22Rv1 (cell line): ENCODE measurements around the gene BACH1.

ENCODE experiments used
- H3K27ac ChIP-seq: fragments of 450-650 bp; 2 replicates; pipeline ENCODE4 v1.5.1; 2017
- CTCF ChIP-seq: fragments of 450-650 bp; IDR thresholded peaks from 2 replicates; pipeline ENCODE4 v1.5.1; 2017; ENCODE audit warnings: mild to moderate bottlenecking
- ZFX ChIP-seq: fragments of 450-650 bp; IDR thresholded peaks from 2 replicates; pipeline ENCODE4 v1.6.1; 2017; ENCODE audit warnings: antibody characterized with exemption, borderline replicate concordance

BACH1 gene

DNA sequence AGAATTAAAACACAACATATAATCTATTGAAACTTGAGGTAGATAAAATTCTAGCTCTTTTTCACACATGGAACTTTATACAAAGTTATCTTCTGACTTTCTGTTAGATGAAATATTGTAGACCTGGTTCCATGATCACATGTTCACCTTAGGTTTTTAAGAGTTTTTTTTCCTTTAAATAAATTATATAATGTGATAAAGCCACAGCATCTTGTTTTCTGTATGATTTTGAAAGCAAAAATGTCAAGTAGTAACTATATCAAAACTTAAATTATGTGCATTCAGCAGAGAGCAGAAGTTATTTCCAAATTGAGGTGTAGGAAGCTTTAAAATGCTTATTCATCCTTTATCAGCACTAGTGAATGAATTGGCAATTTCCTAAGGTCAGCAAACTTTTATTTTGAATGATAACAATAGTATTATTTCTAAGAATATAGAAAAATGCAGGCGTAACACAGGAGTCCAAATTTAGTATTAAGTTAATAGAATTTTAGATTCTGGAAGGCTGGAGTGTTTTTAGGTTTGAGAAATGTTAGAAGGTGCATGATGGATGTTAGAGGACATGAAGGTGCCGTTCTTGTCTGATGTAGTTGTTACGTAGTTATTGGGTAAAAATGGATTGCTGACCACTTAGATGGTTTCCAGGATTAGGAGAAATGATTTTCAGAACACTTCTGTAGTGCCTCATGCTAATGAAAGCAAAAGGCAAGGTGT, 17.5 kb downstream of the BACH1 start:
- H3K27ac ChIP-seq, result no peak overlapping the region
- TF ChIP-seq CTCF (no peak), ZFX (no peak)

GRCh38 chr21:29316806-29317205, 18.1 kb downstream of the BACH1 start:
- TF ChIP-seq CTCF (no peak), ZFX (no peak)
- H3K27ac ChIP-seq, result no peak overlapping the region

DNA sequence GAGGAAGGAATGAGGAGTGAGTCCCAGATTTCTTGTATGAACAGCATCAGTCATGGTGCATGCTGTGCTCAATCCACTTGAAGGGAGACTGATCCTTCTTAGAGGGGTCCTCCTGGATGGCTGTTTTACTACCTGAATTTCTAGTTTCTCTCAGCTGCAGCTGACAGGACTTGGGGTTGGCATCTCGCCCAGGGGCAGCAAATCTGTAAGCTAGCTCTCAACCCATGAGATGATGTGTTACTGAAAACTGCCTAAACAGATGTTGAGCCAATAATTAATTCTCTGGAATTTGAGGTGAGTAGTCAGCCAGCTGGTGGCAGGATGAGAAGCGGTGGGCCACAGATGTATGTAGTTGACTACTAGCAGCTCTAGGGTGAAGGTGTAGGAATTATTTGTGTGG, 19.6 kb downstream of the BACH1 start:
- TF ChIP-seq ZFX (no peak), CTCF (no peak)

DNA sequence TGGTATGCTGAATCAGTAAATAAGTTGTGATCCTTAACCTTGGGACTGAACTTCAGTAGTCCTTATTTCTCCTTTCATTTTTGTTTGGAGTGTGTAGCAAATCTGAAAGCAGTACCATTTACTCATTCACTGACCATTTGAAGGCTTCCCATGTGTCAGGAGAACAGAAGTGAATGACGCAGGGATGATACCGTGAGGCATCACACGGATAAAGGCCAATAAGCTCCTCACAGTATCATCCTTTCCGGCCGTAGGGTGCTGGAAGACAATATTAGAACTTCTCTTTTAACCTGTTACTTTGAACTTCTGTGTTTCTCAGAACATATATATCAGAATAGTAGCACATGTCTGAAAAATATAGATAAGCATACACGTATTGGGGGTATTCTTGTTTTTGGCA, 21.3 kb downstream of the BACH1 start:
- no peak overlapping the region for H3K27ac ChIP-seq
- TF ChIP-seq ZFX (no peak), CTCF (no peak)

More for the DNA sequence above, 19.6 kb downstream of the BACH1 start:
- no peak overlapping the region for H3K27ac ChIP-seq

DNA sequence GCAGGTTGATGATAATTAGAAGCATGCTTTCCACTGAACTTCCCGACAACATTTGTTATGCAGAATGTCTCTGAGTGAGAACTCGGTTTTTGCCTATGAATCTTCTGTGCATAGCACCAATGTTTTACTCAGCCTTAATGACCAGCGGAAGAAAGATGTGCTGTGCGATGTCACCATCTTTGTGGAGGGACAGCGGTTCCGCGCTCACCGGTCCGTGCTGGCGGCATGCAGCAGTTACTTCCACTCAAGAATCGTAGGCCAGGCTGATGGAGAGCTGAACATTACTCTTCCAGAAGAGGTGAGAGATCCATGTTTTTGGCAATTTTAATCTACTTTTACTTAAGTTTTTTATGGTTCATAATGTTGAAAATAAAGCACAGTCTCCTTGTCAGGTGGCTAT, 22.5 kb downstream of the BACH1 start:
- H3K27ac ChIP-seq, result no peak overlapping the region
- TF ChIP-seq ZFX (no peak), CTCF (no peak)

DNA sequence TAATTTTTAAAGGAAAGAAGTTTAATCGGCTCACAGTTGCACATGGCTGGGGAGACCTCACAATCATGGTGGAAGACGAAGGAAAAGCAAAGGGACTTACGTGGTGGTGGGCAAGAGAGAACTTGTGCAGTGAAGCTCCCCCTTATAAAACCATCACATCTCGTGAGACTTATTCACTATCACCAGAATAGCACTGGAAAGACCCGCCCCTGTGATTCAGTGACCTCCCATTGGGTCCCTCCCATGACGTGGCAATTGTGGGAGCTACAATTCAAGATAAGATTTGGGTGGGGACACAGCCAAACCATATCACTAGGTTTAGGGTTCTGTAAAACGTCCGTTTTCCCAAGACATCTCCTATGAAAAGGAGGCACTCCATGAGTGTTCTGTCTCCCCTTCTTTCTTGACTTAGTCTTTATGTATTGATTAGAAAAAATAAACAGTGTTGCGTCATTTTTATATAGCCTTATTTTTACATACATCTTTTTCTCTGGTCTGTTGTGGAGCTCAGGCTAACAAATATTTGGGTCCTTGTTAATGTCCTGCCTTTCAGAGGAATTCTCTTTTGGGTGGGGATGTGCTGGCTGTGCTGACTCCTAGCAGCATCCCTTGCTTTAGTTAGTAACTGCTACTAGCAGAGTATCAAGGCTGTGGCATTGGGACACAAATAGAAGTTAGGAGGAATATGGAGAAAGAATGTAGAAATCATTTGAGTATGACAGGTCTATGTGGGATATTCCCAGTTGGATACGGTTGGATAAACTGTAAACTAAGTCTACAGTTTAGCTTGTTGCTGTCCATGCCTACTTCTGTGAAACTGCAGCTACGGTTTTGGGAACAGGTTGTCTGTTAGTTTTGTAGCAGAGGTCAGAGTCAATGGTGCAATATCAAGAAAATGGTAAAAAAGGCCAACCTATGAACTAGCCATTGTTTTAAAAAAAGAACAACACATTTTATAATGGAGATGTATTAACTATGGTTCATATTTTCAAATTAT, 23.5 kb downstream of the BACH1 start:
- TF ChIP-seq ZFX (no peak), CTCF (no peak)
- H3K27ac ChIP-seq, result no peak overlapping the region

DNA sequence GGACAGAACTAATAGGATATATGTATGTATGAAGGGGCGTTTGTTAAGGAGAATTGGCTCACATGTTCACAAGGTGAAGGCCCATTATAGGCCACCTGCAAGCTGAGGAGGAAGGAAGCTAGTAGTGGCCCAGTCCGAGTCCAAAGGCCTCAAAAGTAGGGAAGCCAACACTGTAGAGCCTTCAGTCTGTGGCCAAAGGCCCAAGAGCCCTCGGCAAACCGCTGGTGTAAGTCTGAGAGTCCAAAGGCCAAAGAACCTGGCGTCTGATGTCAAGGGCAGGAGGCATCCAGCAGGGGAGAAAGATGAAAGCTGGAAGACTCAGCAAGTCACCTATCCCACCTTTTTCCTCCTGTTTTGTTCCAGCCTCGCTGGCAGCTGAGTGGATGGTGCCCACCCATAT, 24.5 kb downstream of the BACH1 start:
- TF ChIP-seq CTCF (no peak), ZFX (no peak)
- H3K27ac ChIP-seq, result no peak overlapping the region
